K562 (cell line): ENCODE measurements around the gene CAVIN1. TPM values are rescaled to one million over a fixed set of nuclear protein-coding genes. Genes with fewer than 3 reads are reported as not detected.
"Not testable (repeated sequence)": the region's sequence is repeated elsewhere in the genome, so short reads cannot be mapped to it uniquely, and the experiment has no call there.

Experiments
- ATAC-seq: fragments of 200-7000 bp; cut with Tn5 transposase; 3 replicates; pipeline ENCODE4 v1.9.1; 2020; ENCODE audit warnings: moderate library complexity
- BruUV-seq: library from RNA; stranded (reverse); fragments of 400-500 nt; replicated peaks from 2 replicates; lab custom pipeline; 2021; lab: Mats Ljungman, UMichigan
- CTCF ChIA-PET: fragments of 300-600 bp; formaldehyde crosslinking; extraction: SDS; loops from one replicate; lab custom pipeline; 2021; ENCODE audit warnings: low intra/inter-chr PET ratio; lab: Yijun Ruan, JAX
- POLR2A ChIA-PET: fragments of 300-600, 350-650 bp; sonication (Branson Sonifier 250); formaldehyde crosslinking; extraction: SDS; loops from one replicate; lab custom pipeline; 2021; ENCODE audit warnings: antibody characterized with exemption, inconsistent platforms; lab: Yijun Ruan, JAX
- DNase-seq, 4 experiments: peaks; one replicate each; pipeline versions ENCODE4 v3.0.0 to v3.0.0-alpha.2; 2011 to 2018; ENCODE audit warnings: low spot score in 3 of 4, mixed read lengths in 3 of 4; ENCODE audit errors: extremely low read depth in 1 of 4
- FAIRE-seq: peaks from 2 replicates; lab custom pipeline; 2011; peaks lifted over from hg19 to GRCh38; lab: Jason Lieb, UNC
- H2AFZ ChIP-seq: 2 replicates; pipeline ENCODE4 v1.6.0; 2011; ENCODE audit warnings: low read depth, low read length, control low read depth, inconsistent platforms
- H3K27ac ChIP-seq: fragments of 200-600 bp; 3 replicates; pipeline ENCODE4 v1.8.0; 2011; ENCODE audit warnings: low read depth, mild to moderate bottlenecking, control low read depth, inconsistent platforms, low read length, moderate library complexity, mixed read lengths; ENCODE audit errors: extremely low read depth
- H3K27me3 ChIP-seq, 2 experiments: fragments of 300-600 bp in 1 of 2; 2 replicates in 1 of 2; 3 replicates in 1 of 2; pipeline versions ENCODE4 v1.6.0 to v1.8.0; 2011; ENCODE audit warnings: inconsistent platforms in 2 of 2, low read length in 2 of 2, mild to moderate bottlenecking in 1 of 2, mixed read lengths in 1 of 2, moderate library complexity in 1 of 2; ENCODE audit not compliant: control insufficient read depth in 2 of 2, insufficient read depth in 2 of 2
- H3K36me3 ChIP-seq: fragments of 300-600 bp; 3 replicates; pipeline ENCODE4 v1.8.0; 2011; ENCODE audit warnings: mild to moderate bottlenecking, low read length, inconsistent platforms; ENCODE audit not compliant: control insufficient read depth, insufficient read depth
- H3K4me1 ChIP-seq, 2 experiments: fragments of 200-600 bp in 1 of 2; replicated peaks in 1 of 2; 2 replicates in 1 of 2; 3 replicates in 1 of 2; pipeline versions ENCODE4 v1.5.1 to v1.8.0; 2011; ENCODE audit warnings: inconsistent platforms in 2 of 2, low read length in 2 of 2, mild to moderate bottlenecking in 1 of 2, mixed read lengths in 1 of 2, moderate library complexity in 1 of 2; ENCODE audit not compliant: control insufficient read depth in 2 of 2, insufficient read depth in 2 of 2
- H3K4me2 ChIP-seq: 2 replicates; pipeline ENCODE4 v1.6.1; 2011; ENCODE audit warnings: low read length, control low read depth, inconsistent platforms, mixed read lengths; ENCODE audit not compliant: insufficient read depth
- H3K4me3 ChIP-seq: fragments of 200-600 bp; sonication (generic), shearing (Covaris generic); 2 replicates; pipeline ENCODE4 v1.5.1; 2016; ENCODE audit warnings: control low read depth, inconsistent platforms
- H3K79me2 ChIP-seq: fragments of 200-600 bp; 3 replicates; pipeline ENCODE4 v1.8.0; 2011; ENCODE audit warnings: low read length, inconsistent platforms; ENCODE audit not compliant: control insufficient read depth, insufficient read depth
- H3K9ac ChIP-seq, 2 experiments: 2 replicates each; pipeline versions ENCODE4 v1.6.0 to v1.6.1; 2011; ENCODE audit warnings: low read depth in 2 of 2, low read length in 2 of 2, control low read depth in 1 of 2, inconsistent platforms in 1 of 2, mild to moderate bottlenecking in 1 of 2, mixed read lengths in 1 of 2; ENCODE audit not compliant: insufficient read depth in 1 of 2
- H3K9me1 ChIP-seq: one replicate; pipeline ENCODE4 v1.6.0; 2011; ENCODE audit warnings: inconsistent platforms, mild to moderate bottlenecking, low read length, moderate library complexity; ENCODE audit not compliant: control insufficient read depth, insufficient read depth
- H3K9me3 ChIP-seq: replicated peaks from 2 replicates; pipeline ENCODE4 v1.5.1; 2011; ENCODE audit warnings: low read depth, low read length, inconsistent platforms; ENCODE audit not compliant: control insufficient read depth, insufficient read depth
- H4K20me1 ChIP-seq: replicated peaks from 2 replicates; pipeline ENCODE4 v1.6.1; 2011; ENCODE audit warnings: low read length, inconsistent platforms, mixed read lengths; ENCODE audit not compliant: control insufficient read depth, insufficient read depth
- BHLHE40 ChIP-seq: IDR thresholded peaks from 2 replicates; pipeline ENCODE4 v1.6.1; 2011; ENCODE audit warnings: low read length, improper control_type of control experiment
- ETS2 ChIP-seq: IDR thresholded peaks from 2 replicates; pipeline ENCODE4 v1.6.1; 2016; ENCODE audit warnings: borderline replicate concordance, missing genetic modification characterization, mild to moderate bottlenecking, moderate library complexity, missing compliant biosample characterization; ENCODE audit not compliant: poor library complexity, severe bottlenecking
- FIP1L1 ChIP-seq: fragments of 200-400 bp; formaldehyde crosslinking; IDR thresholded peaks from 2 replicates; pipeline ENCODE4 v1.6.1; 2018; ENCODE audit warnings: mild to moderate bottlenecking, low read depth, low read length; ENCODE audit not compliant: poor library complexity, severe bottlenecking
- KDM4B ChIP-seq, 2 experiments: fragments of 450-650 bp in 1 of 2; sonication (generic) in 1 of 2; IDR thresholded peaks; 2 replicates each; pipeline ENCODE4 v1.6.1; 2016 to 2017; ENCODE audit warnings: borderline replicate concordance in 2 of 2, antibody characterized with exemption in 1 of 2, low read depth in 1 of 2, mild to moderate bottlenecking in 1 of 2
- NCOA2 ChIP-seq, 2 experiments: fragments of 450-650 bp; IDR thresholded peaks; 2 replicates each; pipeline ENCODE4 v1.6.1; 2018; ENCODE audit warnings: mild to moderate bottlenecking in 2 of 2, moderate library complexity in 1 of 2; ENCODE audit not compliant: partially characterized antibody in 2 of 2
- WGBS: fragments of 100-300 bp; shearing (Covaris generic); methylation state at CpG from one replicate; pipeline ENCODE4 v1.1.6; 2016; ENCODE audit warnings: low coverage, mixed read lengths; ENCODE audit not compliant: insufficient coverage; ENCODE audit errors: missing lambda C conversion rate; 5-methylcytosine and 5-hydroxymethylcytosine counted together
- in situ Hi-C: fragments of 300-500 bp; cut with MboI; formaldehyde crosslinking; loops from 4 replicates; pipeline ENCODE4 v1.15.0; 2018; ENCODE audit warnings: inconsistent platforms, mixed read lengths
- intact Hi-C: fragments of 100-400 bp; cut with micrococcal nuclease; formaldehyde crosslinking; loops from 2 replicates; pipeline ENCODE4 v1.14.2; 2022
- polyA plus RNA-seq, 8 experiments: library from polyadenylated mRNA; depleted of rRNA in 4 of 8; stranded (reverse) in 5 of 8; unstranded in 3 of 8; fragments of >200 nt; fragmentation: Nextera tagmentation in 2 of 8; fragmentation: Illumina TruSeq in 1 of 8; extraction: Ambion mirVana in 2 of 8; extraction: Trizol in 1 of 8; gene quantifications; 2 replicates each; pipeline versions ENCODE4 v1.2.1 to v1.2.3, GENCODE V29; 2011 to 2014; ENCODE audit warnings: inconsistent platforms in 1 of 8, missing spikeins in 1 of 8
- total RNA-seq, 7 experiments: library from RNA; depleted of rRNA in 6 of 7; stranded (reverse); fragments of >200 nt in 6 of 7; fragmentation: Illumina TruSeq in 2 of 7; extraction: Trizol in 2 of 7; gene quantifications; 2 replicates each; pipeline versions ENCODE4 v1.2.1 to v1.2.3, GENCODE V29; 2011 to 2021; ENCODE audit warnings: low replicate concordance in 1 of 7
- TF ChIP-seq, protein P1 (sequence below): fragments of 450-650 bp; IDR thresholded peaks from 2 replicates; pipeline ENCODE4 v1.6.1; 2018; ENCODE audit not compliant: partially characterized antibody
- TF ChIP-seq, protein P2 (sequence below): sonication (generic); formaldehyde crosslinking; IDR thresholded peaks from 2 replicates; pipeline ENCODE4 v1.9.0; 2022; ENCODE audit warnings: mild to moderate bottlenecking, missing genetic modification reagents

The CAVIN1 gene
- total and polyA plus RNA-seq, 9 of the 15 experiments (the other 6 are each of a cell fraction or from before 2014, with no cell fraction given) = 6.8 to 162 (median 74.5) TPM

DNA sequence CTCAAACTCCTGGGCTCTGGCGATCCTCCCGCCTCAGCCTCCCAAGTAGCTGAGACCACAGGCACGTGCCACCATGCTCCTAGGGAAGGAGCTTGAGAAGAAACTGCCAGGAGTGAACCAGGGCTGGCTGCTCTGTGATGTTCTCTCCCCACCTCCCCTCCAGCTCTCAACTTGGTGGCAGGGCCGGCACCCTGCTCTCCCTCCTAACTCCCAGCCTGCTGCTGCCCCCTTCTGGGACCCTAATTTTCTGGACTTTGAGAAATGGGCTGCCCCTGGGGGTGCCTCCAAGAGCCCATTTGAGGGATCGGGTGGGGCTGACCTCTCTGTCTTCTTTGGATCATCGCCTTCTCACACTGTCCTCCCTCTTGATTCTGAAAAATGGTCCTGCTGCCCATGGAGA lies 19.9 kb downstream of the CAVIN1 start (continued):
- TF ChIP-seq, protein P1, sequence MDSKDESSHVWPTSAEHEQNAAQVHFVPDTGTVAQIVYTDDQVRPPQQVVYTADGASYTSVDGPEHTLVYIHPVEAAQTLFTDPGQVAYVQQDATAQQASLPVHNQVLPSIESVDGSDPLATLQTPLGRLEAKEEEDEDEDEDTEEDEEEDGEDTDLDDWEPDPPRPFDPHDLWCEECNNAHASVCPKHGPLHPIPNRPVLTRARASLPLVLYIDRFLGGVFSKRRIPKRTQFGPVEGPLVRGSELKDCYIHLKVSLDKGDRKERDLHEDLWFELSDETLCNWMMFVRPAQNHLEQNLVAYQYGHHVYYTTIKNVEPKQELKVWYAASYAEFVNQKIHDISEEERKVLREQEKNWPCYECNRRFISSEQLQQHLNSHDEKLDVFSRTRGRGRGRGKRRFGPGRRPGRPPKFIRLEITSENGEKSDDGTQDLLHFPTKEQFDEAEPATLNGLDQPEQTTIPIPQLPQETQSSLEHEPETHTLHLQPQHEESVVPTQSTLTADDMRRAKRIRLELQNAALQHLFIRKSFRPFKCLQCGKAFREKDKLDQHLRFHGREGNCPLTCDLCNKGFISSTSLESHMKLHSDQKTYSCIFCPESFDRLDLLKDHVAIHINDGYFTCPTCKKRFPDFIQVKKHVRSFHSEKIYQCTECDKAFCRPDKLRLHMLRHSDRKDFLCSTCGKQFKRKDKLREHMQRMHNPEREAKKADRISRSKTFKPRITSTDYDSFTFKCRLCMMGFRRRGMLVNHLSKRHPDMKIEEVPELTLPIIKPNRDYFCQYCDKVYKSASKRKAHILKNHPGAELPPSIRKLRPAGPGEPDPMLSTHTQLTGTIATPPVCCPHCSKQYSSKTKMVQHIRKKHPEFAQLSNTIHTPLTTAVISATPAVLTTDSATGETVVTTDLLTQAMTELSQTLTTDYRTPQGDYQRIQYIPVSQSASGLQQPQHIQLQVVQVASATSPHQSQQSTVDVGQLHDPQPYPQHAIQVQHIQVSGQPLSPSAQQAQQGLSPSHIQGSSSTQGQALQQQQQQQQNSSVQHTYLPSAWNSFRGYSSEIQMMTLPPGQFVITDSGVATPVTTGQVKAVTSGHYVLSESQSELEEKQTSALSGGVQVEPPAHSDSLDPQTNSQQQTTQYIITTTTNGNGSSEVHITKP = peak; percentile 21
- TF ChIP-seq ETS2 (tag) (no peak), FIP1L1 (no peak), NCOA2 (IDR thresholded peaks at IDR 0.05; ENCODE audit: partially characterized antibody in 2 of 2) (no peak), KDM4B (IDR thresholded peaks at IDR 0.05; ENCODE audit: borderline replicate concordance in 2 of 2, low read depth in 1 of 2) (no peak)
- TF ChIP-seq, all 486 proteins: peak for 15

DNA sequence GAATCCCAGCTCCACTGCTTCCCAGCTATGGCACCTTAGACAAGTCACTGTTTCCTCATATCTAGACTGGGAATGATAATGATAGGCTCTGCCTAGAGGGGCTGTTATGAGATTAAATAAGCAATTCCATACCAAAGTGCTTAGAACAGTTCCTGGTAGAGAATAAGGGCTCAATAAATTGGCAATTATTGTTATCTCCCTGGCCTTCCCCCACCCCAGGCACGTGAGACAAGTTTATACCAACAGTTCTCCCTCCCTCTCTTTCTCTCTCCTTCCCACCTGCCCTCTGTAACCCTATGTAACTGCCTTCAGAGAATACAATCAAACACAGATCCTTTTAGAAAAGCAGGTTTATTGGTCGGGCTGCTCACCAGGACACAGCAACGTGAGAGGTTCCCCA lies 20.9 kb downstream of the CAVIN1 start:
- no peak overlapping the region for H3K4me2 ChIP-seq
- no TSS peak for BruUV-seq
- 30% methylated on average over 3 of the region's 3 CpGs for WGBS
- peak overlapping the region in 1 of 2 experiments; percentile 57; a peak in 1 of 4 replicates for H3K9ac ChIP-seq
- intact Hi-C loops = loop anchor here (10.0 kb wide), 2 partner anchors 177 to 217 kb away; partner anchors contain the start of genes HCRT and KCNH4
- H3K27me3 ChIP-seq = no peaks in the 10 kb centered on the region
- no peaks in the 10 kb centered on the region for H3K9me3 ChIP-seq
- DNase-seq = no peak
- H3K27ac ChIP-seq = no peak overlapping the region
- H4K20me1 ChIP-seq = no peaks in the 10 kb centered on the region
- TF ChIP-seq BHLHE40 = peak; percentile 70
- TF ChIP-seq, protein P2, sequence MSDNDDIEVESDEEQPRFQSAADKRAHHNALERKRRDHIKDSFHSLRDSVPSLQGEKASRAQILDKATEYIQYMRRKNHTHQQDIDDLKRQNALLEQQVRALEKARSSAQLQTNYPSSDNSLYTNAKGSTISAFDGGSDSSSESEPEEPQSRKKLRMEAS (CRISPR knock-in tag) = no peak
- TF ChIP-seq, all 486 proteins: peak for 1
- Histone ChIP-seq H3K9me1 (no peaks in the 10 kb centered on the region), H3K4me1 (peaks cover 26 to 34% of the 10 kb centered on the region in 2 experiments; a peak in 4 of 5 replicates), H3K4me3 (no peak overlapping the region), H3K36me3 (peaks cover 37% of the 10 kb centered on the region; the same call in 2 of the 3 replicates), H2AFZ (no peak overlapping the region), H3K79me2 (peaks cover 19% of the 10 kb centered on the region)
- CTCF ChIA-PET = interaction anchor here (2.7 kb wide), 1 partner anchor 79 kb away, joined by 25 read pairs; no protein-coding TSS in a partner anchor
- POLR2A ChIA-PET = interaction anchor here (0.7 kb wide), 1 partner anchor 93 kb away, joined by 3 read pairs; no protein-coding TSS in a partner anchor
- FAIRE-seq (no peak), ATAC-seq (no peak)
- in situ Hi-C loops = loop anchor here (5.0 to 10.0 kb wide), 2 partner anchors 80 to 177 kb away; no protein-coding TSS in a partner anchor

DNA sequence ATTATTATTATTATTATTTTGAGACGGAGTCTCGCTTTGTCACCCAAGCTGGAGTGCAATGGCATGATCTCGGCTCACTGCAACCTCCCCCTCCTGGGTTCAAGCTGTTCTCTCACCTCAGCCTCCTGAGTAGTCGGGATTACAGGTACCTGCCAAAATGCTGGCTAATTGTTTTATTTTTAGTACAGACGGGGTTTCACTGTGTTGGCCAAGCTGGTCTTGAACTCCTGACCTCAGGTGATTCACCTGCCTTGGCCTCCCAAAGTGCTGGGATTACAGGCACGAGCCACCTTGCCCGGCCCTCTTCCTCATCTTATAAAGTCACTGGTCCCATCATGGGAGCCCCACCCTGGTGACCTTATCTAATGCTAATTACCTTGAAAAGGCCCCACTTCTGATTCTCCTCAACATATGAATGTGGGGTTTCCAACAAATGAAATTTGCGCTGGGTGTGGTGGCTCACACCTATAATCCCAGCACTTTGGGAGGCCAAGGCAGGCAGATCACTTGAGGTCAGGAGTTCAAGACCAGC lies 22.1 kb downstream of the CAVIN1 start:
- FAIRE-seq = not testable (repeated sequence)
- intact Hi-C loops = loop anchor here (10.0 kb wide), 2 partner anchors 176 to 216 kb away; partner anchors contain the start of genes HCRT and KCNH4
- 68% methylated on average over 8 of the region's 8 CpGs for WGBS

More for the DNA sequence above, 22.1 kb downstream of the CAVIN1 start:
- POLR2A ChIA-PET, H3K4me3 ChIP-seq, BruUV-seq, H3K27me3 ChIP-seq, ATAC-seq, H3K79me2 ChIP-seq, H3K4me2 ChIP-seq, CTCF ChIA-PET, H3K9me3 ChIP-seq, H3K9ac ChIP-seq, H3K9me1 ChIP-seq, H2AFZ ChIP-seq, H3K27ac ChIP-seq, H4K20me1 ChIP-seq, DNase-seq: not testable (repeated sequence)
- in situ Hi-C loops = loop anchor here (5.0 to 10.0 kb wide), 2 partner anchors 79 to 176 kb away; no protein-coding TSS in a partner anchor
- Histone ChIP-seq H3K36me3 (peaks cover 35% of the 10 kb centered on the region; the same call in 2 of the 3 replicates), H3K4me1 (peaks cover 16 to 24% of the 10 kb centered on the region in 2 experiments; a peak in 4 of 5 replicates)
